HL-60 (cell line): ENCODE data around the gene THSD7B.

Source experiments
- GABPA ChIP-seq: IDR thresholded peaks from 2 replicates; pipeline ENCODE4 v1.6.1; 2012; ENCODE audit warnings: low read depth
- POLR2AphosphoS5 ChIP-seq: IDR thresholded peaks from 2 replicates; pipeline ENCODE4 v1.6.1; 2012; ENCODE audit warnings: low read depth
- SPI1 ChIP-seq: IDR thresholded peaks from 2 replicates; pipeline ENCODE4 v1.6.1; 2012; ENCODE audit warnings: low read depth, mild to moderate bottlenecking, borderline replicate concordance
- TF ChIP-seq, protein P1 (sequence below): IDR thresholded peaks from one replicate; pipeline ENCODE4 v1.5.1; 2011; ENCODE audit warnings: low read length, control low read depth, inconsistent platforms; ENCODE audit not compliant: insufficient read depth
- TF ChIP-seq, protein P2 (sequence below): IDR thresholded peaks from 2 replicates; pipeline ENCODE4 v1.6.1; 2012; ENCODE audit warnings: low read depth; ENCODE audit not compliant: insufficient replicate concordance

DNA sequence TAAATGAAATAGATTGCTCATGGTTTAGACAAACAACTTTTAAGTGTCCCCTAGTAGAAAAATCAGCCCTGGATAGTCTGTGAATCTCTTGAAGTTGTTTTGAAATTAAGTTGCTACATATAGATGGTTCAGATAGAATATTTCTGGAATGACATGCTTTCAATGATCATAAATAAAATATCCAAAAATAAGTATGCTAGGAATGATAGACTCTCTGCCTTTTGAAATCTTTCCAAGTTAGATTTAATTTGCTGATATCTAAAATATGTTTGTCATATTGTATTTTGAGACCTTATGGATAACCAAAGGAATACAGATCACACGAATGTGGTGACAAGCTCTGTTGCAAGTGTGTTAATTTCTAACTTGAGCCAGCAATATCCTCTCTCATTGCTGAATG lies 488.7 kb downstream of the THSD7B start:
- TF ChIP-seq, protein P1, sequence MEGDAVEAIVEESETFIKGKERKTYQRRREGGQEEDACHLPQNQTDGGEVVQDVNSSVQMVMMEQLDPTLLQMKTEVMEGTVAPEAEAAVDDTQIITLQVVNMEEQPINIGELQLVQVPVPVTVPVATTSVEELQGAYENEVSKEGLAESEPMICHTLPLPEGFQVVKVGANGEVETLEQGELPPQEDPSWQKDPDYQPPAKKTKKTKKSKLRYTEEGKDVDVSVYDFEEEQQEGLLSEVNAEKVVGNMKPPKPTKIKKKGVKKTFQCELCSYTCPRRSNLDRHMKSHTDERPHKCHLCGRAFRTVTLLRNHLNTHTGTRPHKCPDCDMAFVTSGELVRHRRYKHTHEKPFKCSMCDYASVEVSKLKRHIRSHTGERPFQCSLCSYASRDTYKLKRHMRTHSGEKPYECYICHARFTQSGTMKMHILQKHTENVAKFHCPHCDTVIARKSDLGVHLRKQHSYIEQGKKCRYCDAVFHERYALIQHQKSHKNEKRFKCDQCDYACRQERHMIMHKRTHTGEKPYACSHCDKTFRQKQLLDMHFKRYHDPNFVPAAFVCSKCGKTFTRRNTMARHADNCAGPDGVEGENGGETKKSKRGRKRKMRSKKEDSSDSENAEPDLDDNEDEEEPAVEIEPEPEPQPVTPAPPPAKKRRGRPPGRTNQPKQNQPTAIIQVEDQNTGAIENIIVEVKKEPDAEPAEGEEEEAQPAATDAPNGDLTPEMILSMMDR: no peak
- TF ChIP-seq GABPA (no peak), POLR2AphosphoS5 (no peak), SPI1 (no peak)
- TF ChIP-seq, protein P2, sequence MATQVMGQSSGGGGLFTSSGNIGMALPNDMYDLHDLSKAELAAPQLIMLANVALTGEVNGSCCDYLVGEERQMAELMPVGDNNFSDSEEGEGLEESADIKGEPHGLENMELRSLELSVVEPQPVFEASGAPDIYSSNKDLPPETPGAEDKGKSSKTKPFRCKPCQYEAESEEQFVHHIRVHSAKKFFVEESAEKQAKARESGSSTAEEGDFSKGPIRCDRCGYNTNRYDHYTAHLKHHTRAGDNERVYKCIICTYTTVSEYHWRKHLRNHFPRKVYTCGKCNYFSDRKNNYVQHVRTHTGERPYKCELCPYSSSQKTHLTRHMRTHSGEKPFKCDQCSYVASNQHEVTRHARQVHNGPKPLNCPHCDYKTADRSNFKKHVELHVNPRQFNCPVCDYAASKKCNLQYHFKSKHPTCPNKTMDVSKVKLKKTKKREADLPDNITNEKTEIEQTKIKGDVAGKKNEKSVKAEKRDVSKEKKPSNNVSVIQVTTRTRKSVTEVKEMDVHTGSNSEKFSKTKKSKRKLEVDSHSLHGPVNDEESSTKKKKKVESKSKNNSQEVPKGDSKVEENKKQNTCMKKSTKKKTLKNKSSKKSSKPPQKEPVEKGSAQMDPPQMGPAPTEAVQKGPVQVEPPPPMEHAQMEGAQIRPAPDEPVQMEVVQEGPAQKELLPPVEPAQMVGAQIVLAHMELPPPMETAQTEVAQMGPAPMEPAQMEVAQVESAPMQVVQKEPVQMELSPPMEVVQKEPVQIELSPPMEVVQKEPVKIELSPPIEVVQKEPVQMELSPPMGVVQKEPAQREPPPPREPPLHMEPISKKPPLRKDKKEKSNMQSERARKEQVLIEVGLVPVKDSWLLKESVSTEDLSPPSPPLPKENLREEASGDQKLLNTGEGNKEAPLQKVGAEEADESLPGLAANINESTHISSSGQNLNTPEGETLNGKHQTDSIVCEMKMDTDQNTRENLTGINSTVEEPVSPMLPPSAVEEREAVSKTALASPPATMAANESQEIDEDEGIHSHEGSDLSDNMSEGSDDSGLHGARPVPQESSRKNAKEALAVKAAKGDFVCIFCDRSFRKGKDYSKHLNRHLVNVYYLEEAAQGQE: no peak
